Occipital lobe (tissue), 2 donors: ENCODE data around the gene RIMBP3C. TPM values are rescaled to one million over a fixed set of nuclear protein-coding genes. Genes with fewer than 3 reads are reported as not detected.
"Not testable (repeated sequence)": the region's sequence is repeated elsewhere in the genome, so short reads cannot be mapped to it uniquely, and the experiment has no call there.

Experiments used
- DNase-seq: peaks from one replicate; lab custom pipeline; 2025; lab: John Stamatoyannopoulos, UW
- total RNA-seq: library from RNA; depleted of rRNA; stranded (reverse); fragments of >200 nt; gene quantifications from one replicate; pipeline ENCODE4 v1.2.3, GENCODE V29; 2014

Gene RIMBP3C
- total RNA-seq, 1 donor from 2014 or later: 1.6 TPM

DNA sequence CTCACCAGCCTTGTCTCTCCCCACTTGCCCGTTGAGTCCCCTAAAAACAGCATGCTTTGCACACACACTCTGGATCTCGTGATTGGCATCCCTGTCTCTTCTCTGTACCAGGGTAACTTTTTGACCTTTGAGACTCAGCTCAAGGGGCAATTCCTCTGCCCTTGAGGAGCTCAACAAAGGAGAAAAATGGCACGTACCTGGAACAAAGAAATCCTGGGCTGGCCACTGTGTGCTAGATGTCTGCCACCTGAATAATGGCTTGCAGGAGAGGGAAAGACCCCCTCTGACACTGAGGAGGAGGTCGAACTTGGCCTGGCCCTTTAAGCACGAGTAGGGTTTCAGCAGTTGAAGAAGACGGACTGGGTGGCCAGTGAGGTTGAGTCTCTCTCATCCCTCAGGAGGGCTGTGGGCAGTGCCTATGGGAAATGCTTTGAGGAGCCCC, 22.1 kb upstream of the RIMBP3C start:
- no peak for DNase-seq

GRCh38 chr22:21571679-21572078, 20.4 kb upstream of the RIMBP3C start:
- DNase-seq: no peak

DNA sequence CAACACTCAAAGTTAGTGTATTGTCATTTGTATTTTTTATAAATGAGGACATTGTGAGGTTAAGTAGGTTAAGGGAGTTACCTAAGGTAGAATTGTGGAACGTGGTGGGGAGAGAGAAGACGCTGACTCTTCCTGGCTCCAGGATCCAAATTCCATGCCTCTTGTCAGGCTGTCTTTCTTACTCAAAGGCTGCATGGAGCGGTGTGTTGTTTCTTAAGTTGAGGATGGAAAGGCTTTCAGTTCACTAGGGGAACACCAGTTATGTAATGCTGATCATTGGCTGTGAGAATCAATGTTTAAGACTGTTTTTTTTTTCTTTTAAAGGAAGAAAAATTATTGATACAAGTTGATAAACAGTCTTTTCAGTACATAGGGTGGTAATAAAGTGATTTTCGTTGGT, 19.1 kb upstream of the RIMBP3C start:
- no peak for DNase-seq

DNA sequence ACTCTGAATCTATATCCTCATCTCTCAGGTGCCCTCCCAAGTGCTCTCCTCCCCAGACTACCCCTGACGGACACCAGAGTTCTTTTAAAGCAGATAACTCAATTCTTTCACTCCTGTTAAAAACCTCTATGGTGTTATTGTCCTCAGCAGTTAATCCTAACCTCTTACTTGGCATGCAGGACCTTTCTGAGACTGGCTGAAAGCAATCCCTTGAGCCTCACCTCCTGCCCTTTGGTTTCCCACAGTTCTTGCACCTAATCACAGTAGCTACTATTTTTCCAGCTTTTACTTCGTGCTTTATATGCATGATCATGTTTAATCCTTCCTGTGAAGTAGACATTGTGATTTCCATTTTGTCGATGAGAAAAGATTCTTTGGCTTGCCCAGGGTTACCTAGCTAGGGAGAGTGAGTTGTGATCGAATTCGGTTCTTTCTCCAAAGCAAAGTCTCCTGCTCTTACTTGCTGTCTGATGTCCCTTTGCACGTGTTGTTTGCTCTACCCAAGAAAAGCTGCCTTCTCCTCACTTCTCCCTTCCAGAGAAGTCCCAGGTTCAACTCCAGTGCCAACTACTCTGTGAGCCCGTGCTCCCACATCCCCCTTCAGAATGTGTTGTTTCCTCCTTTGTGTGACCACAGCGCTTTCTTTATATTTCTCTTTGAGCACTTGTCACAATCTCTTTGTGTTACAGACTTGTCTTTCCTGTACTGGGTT, 18.4 kb upstream of the RIMBP3C start:
- no peak for DNase-seq

- not testable (repeated sequence) for DNase-seq
Observed at GRCh38 chr22:21569076-21569427, 17.8 kb upstream of the RIMBP3C start.

GRCh38 chr22:21568347-21569075, 17.2 kb upstream of the RIMBP3C start:
- DNase-seq: no peak

DNA sequence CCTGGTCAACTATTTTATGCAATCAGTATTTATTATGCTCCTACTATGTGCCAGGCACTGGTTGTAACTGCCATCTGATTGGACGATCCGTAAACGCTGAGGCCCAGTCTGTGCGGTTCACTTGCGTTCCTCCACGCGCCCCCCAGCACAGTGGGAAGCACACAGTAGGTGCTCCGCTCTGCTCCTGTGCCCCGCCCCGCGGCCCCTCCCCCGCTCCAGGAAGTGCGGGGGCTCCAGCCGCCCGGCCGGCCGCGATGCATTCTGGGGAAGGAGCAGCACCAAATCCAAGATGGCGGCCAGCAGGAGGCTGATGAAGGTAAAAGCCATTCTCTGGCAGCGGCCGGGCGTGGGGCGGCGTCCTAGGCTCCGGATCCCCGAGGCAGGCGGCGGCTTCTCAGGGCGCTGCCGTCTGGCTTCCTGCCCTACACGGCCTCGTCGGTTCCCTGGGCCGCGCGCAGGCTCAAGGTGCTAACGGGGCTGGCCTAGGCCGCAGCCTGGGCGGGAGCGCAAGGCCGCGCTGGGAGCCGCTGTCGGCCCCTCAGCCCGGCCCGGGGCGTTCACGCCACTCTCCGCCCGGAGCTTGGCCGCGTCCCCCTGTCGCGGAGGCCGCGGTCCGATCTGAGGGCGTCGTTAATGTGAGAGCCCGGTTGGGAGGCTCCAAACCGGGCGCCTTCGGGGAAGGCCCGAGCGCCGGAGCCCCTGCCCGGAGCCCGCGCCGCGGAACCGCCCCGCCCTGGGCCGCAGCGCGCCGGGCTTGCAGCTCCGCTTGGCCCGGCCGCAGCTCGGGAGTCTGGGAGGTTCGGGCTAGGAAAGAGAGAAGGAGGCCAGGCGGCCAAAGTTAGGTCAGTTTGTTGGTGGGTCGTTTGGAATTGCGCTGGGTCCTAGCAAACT, 16.4 kb upstream of the RIMBP3C start, which contains the start of gene UBE2L3:
Gene UBE2L3, plus strand, starts transcription at position 259 of the 891 bp plus-strand sequence. Its CDS starts 31 bp downstream, at position 290.
- peak; percentile 83 for DNase-seq

DNA sequence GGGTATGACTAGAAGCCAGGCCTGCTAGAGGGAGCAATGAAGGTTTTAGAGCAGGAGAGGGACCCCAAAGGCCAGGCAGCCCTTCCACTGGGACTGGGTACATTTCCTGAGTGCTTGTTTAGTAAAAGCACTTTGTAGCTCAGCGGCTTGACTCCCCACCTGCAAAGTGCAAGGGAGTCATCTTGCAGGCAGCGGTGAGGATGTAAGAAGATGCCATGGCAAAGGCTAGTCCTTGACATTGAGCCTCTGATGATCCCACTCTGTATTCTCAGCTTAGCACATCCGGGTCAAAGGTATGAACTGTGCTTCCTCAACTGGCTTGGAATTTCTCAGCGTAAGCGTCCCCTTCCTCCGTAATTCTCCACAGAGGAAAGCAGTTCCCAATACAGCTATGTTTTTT, 13.2 kb upstream of the RIMBP3C start:
- DNase-seq: no peak

DNA sequence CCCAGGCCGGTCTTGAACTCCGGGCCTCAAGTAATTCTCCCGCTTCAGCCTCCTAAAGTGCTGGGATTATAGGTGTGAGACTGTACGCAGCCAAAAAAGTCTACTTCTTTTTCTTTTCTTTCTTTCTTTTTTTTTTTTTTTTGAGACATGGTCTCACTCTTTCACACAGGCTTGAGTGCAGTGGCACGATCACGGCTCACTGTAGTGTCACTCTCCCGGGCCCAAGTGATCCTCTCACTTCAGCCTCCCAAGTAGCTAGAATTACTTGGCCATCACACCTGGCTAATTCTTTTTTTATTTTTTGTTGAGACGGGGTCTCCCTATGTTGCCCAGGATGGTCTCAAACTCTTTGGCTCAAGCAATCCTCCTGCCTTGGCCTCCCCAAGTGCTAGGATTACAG, 12.7 kb upstream of the RIMBP3C start:
- DNase-seq: no peak

DNA sequence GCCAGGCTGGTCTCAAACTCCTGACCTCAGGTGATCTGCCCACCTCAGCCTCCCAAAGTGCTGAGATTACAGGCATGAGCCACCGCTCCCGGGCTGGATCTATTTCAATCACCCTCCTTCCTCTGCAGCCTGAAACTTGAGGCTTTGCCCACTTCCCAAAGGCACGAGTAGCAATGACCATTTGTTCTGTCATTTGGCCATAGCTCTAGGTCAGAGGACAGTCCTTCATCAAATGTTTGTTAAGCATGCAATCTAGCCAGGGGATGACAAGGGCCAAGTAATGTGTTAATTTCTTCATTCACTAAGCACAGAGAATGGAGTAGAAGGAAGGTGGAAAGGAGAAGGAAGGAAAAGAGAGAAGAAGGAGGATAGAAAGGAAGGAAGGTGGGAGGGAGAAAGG, 9.4 kb upstream of the RIMBP3C start:
- not testable (repeated sequence) for DNase-seq

DNA sequence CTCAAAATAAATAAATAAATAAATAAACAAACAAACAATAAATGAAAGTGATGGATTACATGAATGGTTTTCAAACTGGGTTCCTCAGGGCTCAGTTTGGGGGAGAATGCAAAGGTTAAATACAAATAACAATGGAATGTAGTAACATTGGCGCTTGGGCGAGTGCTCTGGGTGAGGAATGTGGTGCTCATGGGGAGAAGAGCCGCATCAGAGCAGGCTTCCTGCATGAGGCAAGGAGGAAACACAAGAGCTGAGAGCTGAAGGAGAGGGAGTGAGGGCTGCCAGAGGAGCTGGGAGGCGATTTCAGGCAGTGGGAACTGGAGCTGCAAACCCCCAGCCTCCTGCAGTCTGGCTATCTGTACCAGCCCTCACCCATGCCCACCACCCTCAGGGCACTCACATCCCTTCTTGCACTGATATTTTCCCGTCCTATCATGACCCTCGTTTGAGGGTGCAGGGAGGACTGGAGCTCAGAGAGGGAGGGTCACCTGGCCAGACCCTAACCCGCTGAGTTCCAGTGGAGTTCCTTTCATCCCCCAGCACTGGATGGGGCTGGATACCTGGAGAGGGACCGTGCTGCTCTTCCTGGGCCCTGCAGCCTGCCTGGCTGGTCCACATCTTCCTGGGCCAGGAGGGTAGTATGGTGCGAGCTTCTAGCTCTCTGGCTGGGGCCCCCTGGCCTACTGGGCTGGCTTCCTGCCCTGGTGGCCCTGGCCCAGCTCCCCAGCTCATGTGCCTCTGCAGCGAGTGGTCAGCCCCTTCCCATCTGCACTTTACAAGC, 8.3 kb upstream of the RIMBP3C start:
- DNase-seq: not testable (repeated sequence)

DNA sequence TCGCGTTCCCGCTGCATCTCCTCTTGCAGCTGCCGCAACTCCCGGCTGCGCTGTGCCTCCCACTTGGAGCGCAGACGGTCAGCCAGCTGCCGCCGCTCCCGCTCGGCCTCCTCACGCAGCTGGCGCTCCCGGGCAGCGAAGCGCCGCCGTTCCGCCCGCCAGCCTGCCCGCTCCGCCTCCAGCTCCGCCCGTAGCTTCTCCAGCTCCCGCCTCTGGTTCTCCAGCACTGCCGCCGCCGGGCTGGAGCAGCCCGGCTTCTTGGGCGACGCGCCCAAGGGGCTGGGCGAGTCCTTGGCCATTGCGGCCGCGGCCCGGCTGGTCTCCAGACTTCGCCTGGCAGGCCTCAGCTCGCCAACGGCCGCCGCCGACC, 598 bp downstream of the RIMBP3C start:
- DNase-seq: not testable (repeated sequence)

- not testable (repeated sequence) for DNase-seq
Observed at GRCh38 chr22:21550008-21550677, 1.1 kb downstream of the RIMBP3C start.

DNA sequence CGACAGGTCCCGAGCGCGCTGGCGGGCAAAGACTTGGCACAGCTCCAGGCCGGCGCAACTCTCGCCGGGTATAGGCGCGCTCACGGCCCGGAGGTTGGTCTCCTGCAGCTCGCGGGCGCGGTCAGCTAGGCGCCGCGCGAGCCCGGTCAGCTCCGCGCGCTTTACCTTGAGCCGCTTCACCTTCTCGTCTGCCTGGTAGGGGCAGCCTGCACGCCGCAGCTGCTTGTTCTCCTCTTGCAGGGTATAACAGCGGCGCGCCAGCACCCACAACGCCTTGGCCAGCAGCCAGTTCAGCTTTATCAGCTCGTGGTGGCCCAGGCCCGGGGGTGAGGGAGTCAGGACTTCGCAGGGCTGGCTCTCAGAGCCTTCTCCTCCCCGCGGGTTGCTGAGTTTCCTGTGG, 1.7 kb downstream of the RIMBP3C start:
- not testable (repeated sequence) for DNase-seq

DNA sequence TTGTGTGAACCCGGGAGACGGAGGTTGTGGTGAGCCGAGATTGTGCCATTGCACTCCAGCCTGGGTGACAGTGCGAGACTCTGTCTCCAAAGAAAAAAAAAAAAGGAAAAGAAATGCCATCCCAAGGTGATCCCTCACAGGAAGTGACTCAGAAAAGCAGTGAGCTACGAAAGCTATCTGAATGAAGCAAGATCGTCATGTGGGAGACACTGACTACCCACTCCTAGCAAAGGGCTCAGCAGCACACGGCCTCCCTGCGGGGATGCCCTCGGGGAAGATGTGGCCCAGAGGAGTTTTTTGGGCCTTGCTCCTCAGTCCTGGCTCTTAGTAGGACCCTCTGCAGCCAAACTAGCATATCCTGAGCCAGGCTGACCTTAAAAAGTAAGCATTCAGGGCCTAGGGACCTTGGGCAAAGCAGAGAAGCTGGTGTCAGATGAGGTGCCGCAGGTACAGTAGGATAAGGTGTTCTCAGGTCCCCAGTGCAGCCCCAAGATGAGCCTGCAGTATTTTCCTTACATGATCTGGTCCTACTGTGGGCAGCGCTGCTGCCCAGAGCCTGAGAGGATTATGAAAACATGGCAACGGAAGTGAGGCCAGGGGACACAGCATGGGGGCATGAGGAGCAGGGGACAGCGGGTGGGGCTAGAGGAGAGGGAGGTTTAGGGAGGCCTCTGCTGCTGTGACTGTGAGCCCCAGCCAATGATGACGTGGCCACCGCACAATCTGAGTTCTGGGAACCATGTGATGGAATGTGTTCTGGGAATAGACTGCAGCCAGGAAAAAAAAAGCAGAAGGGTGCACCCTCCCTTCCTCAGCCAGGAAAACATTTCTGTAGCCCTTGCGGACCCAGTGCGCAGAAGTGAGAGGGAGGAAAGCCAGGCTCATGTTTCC, 6.6 kb downstream of the RIMBP3C start:
- DNase-seq: not testable (repeated sequence)

GRCh38 chr22:21539862-21540261, 11.4 kb downstream of the RIMBP3C start:
- not testable (repeated sequence) for DNase-seq

DNA sequence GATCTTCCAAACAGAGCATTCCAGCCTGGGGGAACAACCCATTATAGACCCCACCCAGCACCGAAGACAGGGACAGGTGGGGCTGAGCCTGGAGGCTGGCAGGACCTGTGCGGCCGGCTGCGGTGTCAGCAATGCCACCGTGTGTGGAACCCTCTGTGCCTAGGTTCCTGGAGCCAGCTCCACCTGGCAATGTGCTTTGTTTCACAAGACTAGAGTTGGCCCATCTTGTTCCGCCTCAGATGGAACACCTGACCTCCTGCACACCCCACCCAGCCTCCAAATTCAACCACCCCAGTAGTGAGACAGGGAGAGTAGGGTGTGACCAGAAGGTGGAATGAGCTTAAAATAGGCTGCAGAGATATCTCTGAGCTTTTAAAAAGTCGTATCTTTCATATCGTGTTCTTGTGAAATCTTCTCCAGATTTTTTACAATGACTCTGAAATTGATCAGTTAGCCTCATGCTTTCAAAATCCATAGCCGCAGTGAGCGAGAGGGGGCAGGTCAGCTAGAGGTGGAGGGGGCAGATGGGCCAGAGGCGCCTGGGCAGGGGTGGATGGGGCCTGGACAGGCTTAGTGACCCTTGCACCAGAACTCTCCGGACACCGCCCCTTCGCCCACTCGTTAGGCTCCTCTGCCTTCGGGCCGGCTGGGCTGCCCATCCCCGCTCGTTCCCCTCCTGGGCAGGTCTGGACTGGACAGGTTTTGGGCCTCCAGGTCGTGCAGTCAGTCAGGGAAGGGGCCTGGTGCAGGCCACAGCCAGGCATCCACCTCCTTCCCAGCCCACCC, 18.2 kb downstream of the RIMBP3C start:
- DNase-seq: not testable (repeated sequence)

GRCh38 chr22:21531525-21531924, 19.7 kb downstream of the RIMBP3C start:
- not testable (repeated sequence) for DNase-seq
